HG02970 (cell line): ENCODE measurements around the gene COL23A1.

Experiments
- ATAC-seq: cut with Tn5 transposase; IDR thresholded peaks from one replicate; pipeline ENCODE4 v1.9.1; 2021; ENCODE audit warnings: mild to moderate bottlenecking, moderate library complexity, moderate number of reproducible peaks; ENCODE audit not compliant: unreplicated experiment, low FRiP score

COL23A1 gene

GRCh38 chr5:178515776-178516503 lies 74.3 kb downstream of the COL23A1 start:
- ATAC-seq: no peak

DNA sequence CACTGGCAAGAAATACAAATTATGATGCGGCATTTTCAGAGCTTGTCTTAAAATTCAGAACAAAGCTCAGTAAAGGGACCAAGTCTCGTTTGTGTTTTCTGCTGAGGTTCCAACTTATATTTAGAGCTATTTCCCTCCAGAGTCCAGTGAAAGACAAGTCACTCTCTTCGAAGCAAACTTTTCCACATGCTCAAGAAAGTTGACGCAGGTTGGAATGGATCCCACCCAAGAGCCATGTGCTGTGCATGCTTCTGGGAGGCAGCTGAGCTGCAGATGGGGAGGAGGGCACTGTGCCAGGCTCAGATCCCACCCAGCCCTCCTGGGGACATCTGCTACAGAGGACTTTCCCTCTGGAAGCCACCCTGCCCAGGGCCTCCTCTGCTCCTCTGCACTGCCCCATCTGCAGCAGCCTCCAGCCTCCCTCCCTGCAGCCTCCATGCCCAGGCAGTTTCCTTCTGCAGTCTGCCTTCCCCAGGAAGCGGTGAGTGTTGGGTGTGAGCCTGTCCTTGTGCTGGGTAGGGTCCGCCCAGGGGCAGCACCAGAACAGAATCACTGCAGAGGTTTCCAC lies 75.3 kb downstream of the COL23A1 start:
- ATAC-seq: no peak

DNA sequence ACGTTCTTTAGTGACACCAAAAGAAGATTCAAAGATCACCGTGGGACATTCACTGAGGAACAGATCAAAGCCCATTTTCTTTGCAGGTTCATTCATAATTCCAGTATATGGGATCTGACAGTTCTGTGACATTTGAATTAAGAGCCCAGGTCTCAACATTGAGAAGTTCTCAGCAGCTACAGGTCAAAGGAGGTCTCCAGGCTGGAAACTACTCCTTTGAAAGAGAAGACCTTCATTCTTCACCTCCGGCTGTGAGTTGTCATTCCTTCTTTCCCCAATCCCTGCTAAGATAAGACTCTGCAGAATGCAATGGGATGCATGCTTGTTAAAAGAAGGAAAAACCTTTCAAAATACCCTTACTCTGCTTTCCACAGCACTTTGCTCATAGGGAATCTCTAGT lies 79.0 kb downstream of the COL23A1 start:
- no peak for ATAC-seq

- ATAC-seq: no peak
Observed at GRCh38 chr5:178509491-178510057, 80.6 kb downstream of the COL23A1 start.

GRCh38 chr5:178507151-178507932 lies 82.9 kb downstream of the COL23A1 start:
- ATAC-seq: no peak

DNA sequence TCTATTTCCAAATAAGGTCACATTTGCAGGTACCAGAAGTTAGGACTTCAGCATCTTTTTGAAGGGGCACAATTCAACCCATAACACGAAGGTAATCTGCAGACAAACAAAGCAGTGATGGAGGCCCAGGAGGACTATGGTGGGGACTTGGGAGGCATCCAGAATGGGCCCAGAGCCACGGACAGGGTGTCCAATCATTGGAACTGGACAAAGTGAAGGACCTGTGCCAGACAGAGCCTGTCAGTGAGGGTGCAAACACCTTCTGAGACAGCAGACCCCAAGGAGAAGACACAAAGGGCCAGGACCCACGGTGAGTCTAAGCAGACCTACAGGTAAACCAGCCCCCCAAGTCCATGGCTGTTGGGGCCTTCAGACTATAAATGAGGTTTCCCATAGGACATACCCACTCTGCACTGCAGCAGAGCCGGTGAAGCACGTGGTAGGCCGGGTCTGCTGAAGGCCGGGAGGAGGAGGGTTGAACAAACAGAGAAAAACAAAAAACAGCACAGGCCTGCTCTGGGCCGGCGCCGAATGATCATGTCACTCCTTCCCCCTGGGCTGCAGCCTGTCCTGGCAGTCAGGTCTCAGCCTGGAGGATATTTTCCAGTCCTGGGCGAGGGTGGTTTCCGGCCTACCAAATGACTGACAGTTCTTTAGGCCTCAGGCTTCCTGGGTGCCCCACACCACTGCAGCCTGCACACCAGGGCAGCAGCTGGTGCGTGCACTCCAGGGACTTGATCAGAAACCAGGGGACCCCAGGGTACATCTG lies 84.4 kb downstream of the COL23A1 start:
- no peak for ATAC-seq

DNA sequence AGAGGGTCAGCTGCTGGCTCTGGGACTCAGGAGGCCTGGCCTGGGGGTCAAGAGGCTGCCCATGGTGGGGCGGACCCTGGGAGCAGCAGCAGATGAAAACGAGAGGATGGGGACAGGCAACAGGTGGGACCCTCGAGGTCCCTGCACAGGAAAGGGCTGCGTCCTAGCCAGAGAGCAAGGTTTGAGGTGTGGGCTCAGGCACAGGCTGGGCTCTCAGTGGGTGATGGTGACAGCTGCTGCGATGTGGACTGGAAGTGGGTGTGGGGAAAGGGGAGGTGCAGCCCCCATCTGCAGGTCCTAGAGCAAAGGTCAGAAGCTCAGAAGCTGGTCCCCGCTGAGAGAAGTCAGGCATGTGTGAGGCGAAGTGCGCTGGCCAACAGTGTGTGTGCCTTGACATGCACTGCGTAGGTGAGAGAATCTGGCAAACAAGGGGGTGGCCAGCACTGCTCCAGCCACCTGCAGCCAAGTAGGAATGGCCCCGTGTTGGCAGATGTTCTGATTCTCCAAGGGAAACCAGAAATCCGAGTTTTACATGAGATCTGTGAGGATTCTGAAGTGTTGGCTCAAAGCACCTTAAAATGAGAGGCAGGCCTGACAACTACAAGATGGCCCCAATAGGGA lies 85.7 kb downstream of the COL23A1 start:
- ATAC-seq: no peak

DNA sequence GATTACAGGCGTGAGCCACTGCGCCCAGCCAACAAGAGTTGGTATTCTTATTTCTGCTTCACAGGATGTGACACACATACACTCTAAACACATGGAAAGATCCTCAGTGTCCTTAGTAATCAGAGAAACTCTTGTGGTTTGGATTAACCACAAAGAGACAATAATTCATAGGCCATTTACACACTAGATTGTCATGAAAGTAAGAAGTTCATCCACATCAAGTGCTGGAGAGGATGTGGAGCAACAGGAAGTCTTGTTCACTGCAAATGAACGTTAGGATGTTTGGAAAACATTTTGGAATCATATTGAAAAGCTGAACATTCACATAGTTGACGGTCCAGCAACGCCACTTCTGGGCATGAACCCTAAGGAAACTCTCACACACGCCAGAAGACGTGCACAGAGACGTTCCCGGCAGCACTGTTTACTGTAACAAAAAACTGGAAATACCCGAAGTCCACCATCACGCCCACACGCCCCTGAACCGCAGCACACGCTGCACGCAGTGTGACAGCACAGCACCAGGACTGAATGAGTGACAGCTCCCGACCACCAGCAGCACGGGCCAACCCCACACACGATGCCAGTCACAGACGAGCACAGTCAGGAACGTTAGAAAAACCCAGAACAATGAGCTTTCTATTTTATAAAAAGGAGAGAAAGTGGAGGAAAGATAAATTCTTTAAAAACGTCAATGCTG lies 87.6 kb downstream of the COL23A1 start:
- no peak for ATAC-seq

DNA sequence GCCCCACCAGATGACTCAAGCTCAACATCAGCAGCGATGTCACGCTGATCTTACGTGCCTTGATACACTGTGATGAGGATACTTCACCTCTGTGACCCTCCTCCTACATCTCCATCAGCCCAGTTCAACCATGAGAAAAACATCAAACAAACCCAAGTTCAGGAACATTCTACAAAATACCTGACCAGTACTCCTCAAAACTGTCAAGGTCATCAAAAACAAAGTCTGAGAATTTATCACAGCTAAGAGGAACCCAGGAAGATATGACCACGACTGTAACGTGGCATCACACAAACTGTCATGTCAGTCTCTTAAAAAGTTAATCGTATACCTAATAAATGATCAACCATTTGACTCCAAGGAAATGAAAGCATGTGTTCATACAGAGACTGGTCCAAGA lies 90.8 kb downstream of the COL23A1 start:
- no peak for ATAC-seq

DNA sequence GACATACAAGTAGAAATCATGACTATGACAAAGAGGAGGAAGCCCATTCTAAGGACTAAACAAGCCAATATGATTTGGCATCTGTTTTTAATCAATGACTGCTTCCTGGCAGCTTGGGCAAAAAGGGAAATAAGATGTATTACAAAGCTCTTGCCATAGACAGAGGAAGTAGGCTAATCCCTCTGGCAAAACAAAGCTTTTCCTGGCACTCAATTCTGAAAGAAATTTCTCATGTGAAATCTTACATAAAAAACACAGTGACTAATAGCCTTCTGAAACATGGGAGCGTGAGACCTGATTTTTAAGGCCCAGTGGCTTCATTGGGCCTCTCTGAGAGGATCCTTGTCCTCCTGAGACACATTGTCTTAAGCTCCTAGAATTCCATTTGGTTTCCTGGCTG lies 93.6 kb downstream of the COL23A1 start:
- no peak for ATAC-seq

GRCh38 chr5:178496214-178496613 lies 94.0 kb downstream of the COL23A1 start:
- ATAC-seq: no peak

DNA sequence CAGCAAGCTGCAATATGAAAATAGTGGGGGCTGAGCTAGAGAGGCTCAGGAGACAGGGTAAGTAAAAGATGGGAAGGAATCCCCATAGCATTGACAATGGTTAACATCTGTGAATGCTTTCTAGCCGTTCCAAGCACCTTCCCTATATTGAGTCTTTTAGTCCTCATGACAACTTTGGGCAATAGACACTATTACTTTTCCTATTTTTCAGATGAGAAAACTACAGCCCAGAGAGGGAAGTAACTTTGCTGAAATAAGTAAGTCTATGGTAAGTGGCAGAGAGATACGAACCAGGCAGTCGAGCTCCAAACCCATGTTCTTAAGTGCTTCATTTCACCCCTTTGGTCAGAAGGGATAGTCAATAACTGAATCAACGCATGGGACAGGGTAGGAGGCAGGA lies 94.5 kb downstream of the COL23A1 start:
- no peak for ATAC-seq

DNA sequence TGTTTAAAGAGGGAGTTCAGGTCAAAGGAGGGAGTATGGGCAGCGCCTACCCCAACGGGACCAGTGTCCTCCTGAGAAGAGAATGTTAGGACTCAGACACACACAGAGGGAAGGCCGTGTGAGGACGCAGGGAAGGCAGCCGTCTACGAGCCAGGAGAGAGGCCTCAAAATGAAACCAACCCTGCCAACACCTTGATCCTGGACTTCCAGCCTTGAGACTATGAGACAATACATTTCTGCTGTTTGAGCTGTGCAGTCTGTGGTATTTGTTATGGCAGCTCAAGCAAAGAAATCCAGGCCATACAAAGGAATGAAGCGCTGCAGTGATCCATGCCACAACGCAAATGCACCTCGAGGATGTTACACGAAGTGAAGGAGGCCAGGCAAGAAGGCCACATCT lies 97.9 kb downstream of the COL23A1 start:
- ATAC-seq: no peak

GRCh38 chr5:178490935-178491652 lies 99.1 kb downstream of the COL23A1 start:
- no peak for ATAC-seq

- no peak for ATAC-seq
Observed at GRCh38 chr5:178489271-178489976, 100.8 kb downstream of the COL23A1 start.

DNA sequence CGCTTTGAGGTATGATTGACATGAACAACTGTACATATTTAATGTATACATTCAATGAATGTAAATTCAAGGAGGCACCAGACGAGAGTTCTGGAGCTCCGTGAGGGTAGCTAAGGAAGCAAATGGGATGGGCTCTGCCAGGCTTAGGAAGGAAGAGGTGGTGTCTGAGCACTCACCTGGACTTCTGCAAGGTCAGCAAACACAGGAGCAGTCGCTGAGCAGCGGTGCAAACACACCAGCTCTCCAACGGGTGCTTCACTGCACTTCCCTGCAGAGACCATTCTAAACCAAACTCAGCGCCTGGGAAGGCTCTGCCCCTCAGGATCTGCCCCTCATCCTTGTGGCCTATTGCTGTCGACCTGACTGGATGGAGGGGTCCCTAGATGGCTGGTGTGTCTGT lies 101.5 kb downstream of the COL23A1 start:
- ATAC-seq: no peak

DNA sequence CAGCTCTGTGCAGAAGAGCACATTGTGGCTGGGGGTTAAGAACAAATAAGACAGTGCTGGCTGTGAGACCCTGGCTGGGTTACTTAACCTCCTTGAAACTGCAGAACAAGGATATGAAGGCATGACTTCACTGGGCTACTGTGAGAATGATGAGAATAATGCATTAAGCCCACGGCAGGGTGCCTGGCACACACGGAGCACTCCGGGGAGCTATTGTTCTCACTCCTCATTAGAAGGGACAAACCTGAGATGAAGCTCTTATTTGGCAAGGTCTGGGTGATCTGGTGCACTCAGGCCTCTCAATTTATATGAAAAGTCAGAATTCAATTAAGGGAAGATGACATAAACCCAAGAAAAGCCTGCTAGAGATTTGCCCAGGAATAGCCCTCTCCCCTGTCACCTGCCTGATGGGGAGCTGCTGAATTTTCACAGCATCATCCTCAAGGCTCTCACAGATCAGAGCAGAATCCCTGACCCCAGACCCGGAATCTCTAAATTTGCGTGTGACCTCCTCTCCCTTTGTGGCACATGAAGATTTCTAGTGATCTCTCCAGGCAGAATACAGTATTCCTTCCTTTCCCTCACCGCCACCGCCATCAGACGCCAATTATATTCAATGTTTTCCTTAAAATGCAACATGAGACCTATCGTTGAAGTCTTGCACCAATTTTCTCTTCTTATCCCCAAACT lies 102.1 kb downstream of the COL23A1 start:
- no peak for ATAC-seq
